HG03175 (cell line): ENCODE measurements around the gene SALL4.
"Not testable (repeated sequence)": the region's sequence is repeated elsewhere in the genome, so short reads cannot be mapped to it uniquely, and the experiment has no call there.

Source experiments
- ATAC-seq: cut with Tn5 transposase; IDR thresholded peaks from one replicate; pipeline ENCODE4 v1.9.1; 2021; ENCODE audit warnings: mild to moderate bottlenecking, moderate library complexity; ENCODE audit not compliant: unreplicated experiment

SALL4 gene

GRCh38 chr20:51803148-51803854 is 980 bp upstream of the SALL4 start:
- no peak for ATAC-seq

GRCh38 chr20:51801823-51802123 is 548 bp downstream of the SALL4 start:
- ATAC-seq = no peak

GRCh38 chr20:51801122-51801822 is 1.0 kb downstream of the SALL4 start:
- no peak for ATAC-seq

GRCh38 chr20:51800872-51801121 is 1.5 kb downstream of the SALL4 start:
- no peak for ATAC-seq

GRCh38 chr20:51800060-51800871 is 2.1 kb downstream of the SALL4 start:
- no peak for ATAC-seq

- ATAC-seq = no peak
Observed at GRCh38 chr20:51799401-51799860, 2.9 kb downstream of the SALL4 start.

GRCh38 chr20:51797357-51798025 is 4.8 kb downstream of the SALL4 start:
- ATAC-seq = no peak

- ATAC-seq = no peak
Observed at GRCh38 chr20:51796340-51796739, 6.0 kb downstream of the SALL4 start.

GRCh38 chr20:51792960-51793359 is 9.4 kb downstream of the SALL4 start:
- ATAC-seq = no peak

- ATAC-seq = no peak
Observed at GRCh38 chr20:51791626-51792025, 10.7 kb downstream of the SALL4 start.

- no peak for ATAC-seq
Observed at GRCh38 chr20:51790256-51790655, 12.1 kb downstream of the SALL4 start.

- no peak for ATAC-seq
Observed at GRCh38 chr20:51789434-51789833, 12.9 kb downstream of the SALL4 start.

GRCh38 chr20:51788822-51789221 is 13.5 kb downstream of the SALL4 start:
- ATAC-seq = no peak

GRCh38 chr20:51784299-51784698 is 18.0 kb downstream of the SALL4 start:
- ATAC-seq = no peak

GRCh38 chr20:51778229-51778759 is 24.0 kb downstream of the SALL4 start:
- ATAC-seq = not testable (repeated sequence)

- no peak for ATAC-seq
Observed at GRCh38 chr20:51775241-51775640, 27.1 kb downstream of the SALL4 start.

- ATAC-seq = no peak
Observed at GRCh38 chr20:51772236-51772635, 30.1 kb downstream of the SALL4 start.

GRCh38 chr20:51769976-51770615 is 32.2 kb downstream of the SALL4 start:
- ATAC-seq = no peak

- no peak for ATAC-seq
Observed at GRCh38 chr20:51768759-51769517, 33.4 kb downstream of the SALL4 start.
